Astrocyte of the cerebellum (primary cell): ENCODE data around the gene LAMC3.
A peak's percentile ranks its signal among the peaks of the same experiment; 100 is the strongest.

ENCODE experiments used
- DNase-seq: peaks from one replicate; pipeline ENCODE4 v3.0.0-alpha.2; 2011; ENCODE audit warnings: low read depth
- H3K4me3 ChIP-seq: 2 replicates; pipeline ENCODE4 v1.5.1; 2011; ENCODE audit warnings: mild to moderate bottlenecking, low read depth, low read length, moderate library complexity
- CTCF ChIP-seq: IDR thresholded peaks from 2 replicates; pipeline ENCODE4 v1.5.1; 2012; ENCODE audit warnings: low read length, low read depth, moderate library complexity, mild to moderate bottlenecking; ENCODE audit errors: missing control alignments
- in situ Hi-C: cut with HindIII; loops from 2 replicates; pipeline ENCODE4 v1.10.0; 2017; ENCODE audit warnings: low sequenced_read_pairs

Gene LAMC3

GRCh38 chr9:131042666-131043065 lies 33.7 kb downstream of the LAMC3 start:
- no peak for TF ChIP-seq CTCF
- no peak for DNase-seq
- H3K4me3 ChIP-seq: no peak overlapping the region
- in situ Hi-C loops: no loop called here

GRCh38 chr9:131043087-131043486 lies 34.1 kb downstream of the LAMC3 start:
- in situ Hi-C loops: no loop called here
- no peak for TF ChIP-seq CTCF
- DNase-seq: no peak
- H3K4me3 ChIP-seq: no peak overlapping the region

GRCh38 chr9:131043646-131044045 lies 34.7 kb downstream of the LAMC3 start:
- H3K4me3 ChIP-seq: no peak overlapping the region
- in situ Hi-C loops: no loop called here
- no peak for DNase-seq
- no peak for TF ChIP-seq CTCF

- in situ Hi-C loops: no loop called here
- no peak overlapping the region for H3K4me3 ChIP-seq
- TF ChIP-seq CTCF: no peak
- no peak for DNase-seq
Measured at GRCh38 chr9:131045300-131046092, 36.5 kb downstream of the LAMC3 start.

GRCh38 chr9:131046093-131046380 lies 37.1 kb downstream of the LAMC3 start:
- TF ChIP-seq CTCF: no peak
- DNase-seq: no peak
- no peak overlapping the region for H3K4me3 ChIP-seq
- in situ Hi-C loops: no loop called here

- TF ChIP-seq CTCF: peak; percentile 94
- DNase-seq: peak; percentile 15
- in situ Hi-C loops: no loop called here
- H3K4me3 ChIP-seq: no peak overlapping the region
Measured at GRCh38 chr9:131046581-131047202, 37.7 kb downstream of the LAMC3 start.

GRCh38 chr9:131048332-131048731 lies 39.4 kb downstream of the LAMC3 start:
- DNase-seq: no peak
- no peak overlapping the region for H3K4me3 ChIP-seq
- TF ChIP-seq CTCF: no peak
- in situ Hi-C loops: no loop called here
